GM12878 (cell line): ENCODE measurements around the gene ARHGAP27. TPM values are rescaled to one million over a fixed set of nuclear protein-coding genes. Genes with fewer than 3 reads are reported as not detected.

Source experiments
- BCL11A ChIP-seq: IDR thresholded peaks from 2 replicates; pipeline ENCODE4 v1.6.1; 2011; ENCODE audit warnings: low read depth, low read length
- BHLHE40 ChIP-seq, 2 experiments: fragments of 450-650 bp in 1 of 2; IDR thresholded peaks; 2 replicates each; pipeline ENCODE4 v1.6.1; 2011 to 2017; ENCODE audit warnings: low read depth in 2 of 2, borderline replicate concordance in 1 of 2, improper control_type of control experiment in 1 of 2, low read length in 1 of 2, mild to moderate bottlenecking in 1 of 2
- FOS ChIP-seq: IDR thresholded peaks from 3 replicates; pipeline ENCODE4 v1.6.1; 2011; ENCODE audit warnings: borderline replicate concordance; ENCODE audit not compliant: insufficient read length; ENCODE audit errors: extremely low read depth
- FOXK2 ChIP-seq: fragments of 450-650 bp; IDR thresholded peaks from 2 replicates; pipeline ENCODE4 v1.6.1; 2017; ENCODE audit warnings: mild to moderate bottlenecking, moderate library complexity
- GATAD2B ChIP-seq: fragments of 450-650 bp; conservative IDR thresholded peaks from 2 replicates; pipeline ENCODE4 v1.6.1; 2017; ENCODE audit warnings: low read depth, mild to moderate bottlenecking, moderate library complexity
- MXI1 ChIP-seq: fragments of 150-350 bp; IDR thresholded peaks from 2 replicates; pipeline ENCODE4 v1.6.1; 2011; ENCODE audit warnings: low read depth, mild to moderate bottlenecking, inconsistent platforms, low read length, improper control_type of control experiment
- POLR2A ChIP-seq: IDR thresholded peaks from 2 replicates; pipeline ENCODE4 v1.6.1; 2011; ENCODE audit warnings: low read depth, mild to moderate bottlenecking, low read length
- POLR2AphosphoS2 ChIP-seq: IDR thresholded peaks from 2 replicates; pipeline ENCODE4 v1.6.1; 2011; ENCODE audit warnings: low read depth, mild to moderate bottlenecking, low read length, improper control_type of control experiment, moderate library complexity
- POLR2AphosphoS5 ChIP-seq: IDR thresholded peaks from 2 replicates; pipeline ENCODE4 v1.6.1; 2011; ENCODE audit warnings: mild to moderate bottlenecking, low read length, inconsistent platforms
- RUNX3 ChIP-seq: IDR thresholded peaks from 2 replicates; pipeline ENCODE4 v1.6.1; 2012; ENCODE audit warnings: low read length, inconsistent platforms
- SP1 ChIP-seq: IDR thresholded peaks from one replicate; pipeline ENCODE4 v1.6.1; 2011; ENCODE audit warnings: low read depth, low read length
- TCF12 ChIP-seq: IDR thresholded peaks from 2 replicates; pipeline ENCODE4 v1.6.1; 2011; ENCODE audit warnings: low read depth, mild to moderate bottlenecking, low read length
- ZZZ3 ChIP-seq: IDR thresholded peaks from 2 replicates; pipeline ENCODE4 v1.6.1; 2011; ENCODE audit warnings: low read depth; ENCODE audit not compliant: control insufficient read depth, insufficient read length
- polyA plus RNA-seq, 11 experiments: library from polyadenylated mRNA; depleted of rRNA in 4 of 11; unstranded in 6 of 11; stranded (reverse) in 5 of 11; fragments of >200 nt; fragmentation: Nextera tagmentation in 4 of 11; fragmentation: Illumina TruSeq in 1 of 11; extraction: Ambion mirVana in 4 of 11; extraction: Trizol in 1 of 11; gene quantifications; 1 replicate in 1 of 11; 2 replicates in 10 of 11; pipeline versions ENCODE4 v1.2.1 to v1.2.3, GENCODE V29; 2011 to 2016; ENCODE audit warnings: inconsistent platforms in 2 of 11, missing spikeins in 2 of 11, low read depth in 1 of 11
- total RNA-seq, 4 experiments: library from RNA; depleted of rRNA in 3 of 4; stranded (reverse); fragments of >200 nt in 3 of 4; fragmentation: Illumina TruSeq in 1 of 4; extraction: Trizol in 1 of 4; gene quantifications; 2 replicates each; pipeline versions ENCODE4 v1.2.1 to v1.2.3, GENCODE V29; 2013 to 2021
- TF ChIP-seq, protein P1 (sequence below): fragments of 450-650 bp; IDR thresholded peaks from 2 replicates; pipeline ENCODE4 v1.6.1; 2017; ENCODE audit warnings: low read depth, mild to moderate bottlenecking, moderate library complexity
- TF ChIP-seq, protein P2 (sequence below): fragments of 450-650 bp; formaldehyde crosslinking; IDR thresholded peaks from 2 replicates; pipeline ENCODE4 v1.4.0; 2020; ENCODE audit warnings: mild to moderate bottlenecking, moderate library complexity
- TF ChIP-seq, protein P3 (sequence below): IDR thresholded peaks from 2 replicates; pipeline ENCODE4 v1.6.1; 2011; ENCODE audit warnings: mild to moderate bottlenecking, low read depth, low read length, moderate library complexity; ENCODE audit not compliant: insufficient replicate concordance
- TF ChIP-seq, protein P4 (sequence below): fragments of 450-650 bp; formaldehyde crosslinking; IDR thresholded peaks from 2 replicates; pipeline ENCODE4 v1.5.0; 2022; ENCODE audit warnings: mild to moderate bottlenecking, missing genetic modification characterization

ARHGAP27 gene
- total and polyA plus RNA-seq, 10 of the 15 experiments (the other 5 are each of a cell fraction or from before 2014, with no cell fraction given) = 0.64 to 45.7 (median 17.7) TPM

DNA sequence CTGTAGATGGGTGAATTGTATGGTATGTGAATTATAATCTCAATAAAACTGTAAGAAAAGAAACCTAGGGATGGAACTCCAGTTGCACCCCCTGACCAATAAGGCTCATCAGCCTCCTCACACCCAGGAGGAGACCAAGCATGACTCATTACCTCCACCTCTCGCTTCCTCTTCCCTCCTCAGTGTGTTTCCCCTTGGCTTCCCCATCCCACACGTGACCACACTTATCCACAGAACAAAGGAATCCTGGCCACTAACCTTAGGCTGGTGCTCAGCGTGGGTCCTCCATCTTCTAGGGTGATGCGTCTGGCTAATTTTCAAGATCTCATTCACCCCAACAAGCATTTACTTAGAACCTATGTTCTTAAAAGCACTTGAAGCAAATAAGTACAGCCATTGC is 79.6 kb downstream of the ARHGAP27 start (continued):
- TF ChIP-seq, protein P1, sequence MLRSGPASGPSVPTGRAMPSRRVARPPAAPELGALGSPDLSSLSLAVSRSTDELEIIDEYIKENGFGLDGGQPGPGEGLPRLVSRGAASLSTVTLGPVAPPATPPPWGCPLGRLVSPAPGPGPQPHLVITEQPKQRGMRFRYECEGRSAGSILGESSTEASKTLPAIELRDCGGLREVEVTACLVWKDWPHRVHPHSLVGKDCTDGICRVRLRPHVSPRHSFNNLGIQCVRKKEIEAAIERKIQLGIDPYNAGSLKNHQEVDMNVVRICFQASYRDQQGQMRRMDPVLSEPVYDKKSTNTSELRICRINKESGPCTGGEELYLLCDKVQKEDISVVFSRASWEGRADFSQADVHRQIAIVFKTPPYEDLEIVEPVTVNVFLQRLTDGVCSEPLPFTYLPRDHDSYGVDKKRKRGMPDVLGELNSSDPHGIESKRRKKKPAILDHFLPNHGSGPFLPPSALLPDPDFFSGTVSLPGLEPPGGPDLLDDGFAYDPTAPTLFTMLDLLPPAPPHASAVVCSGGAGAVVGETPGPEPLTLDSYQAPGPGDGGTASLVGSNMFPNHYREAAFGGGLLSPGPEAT = peak; percentile 82; the same call in 1 of the 2 replicates
- TF ChIP-seq, protein P2, sequence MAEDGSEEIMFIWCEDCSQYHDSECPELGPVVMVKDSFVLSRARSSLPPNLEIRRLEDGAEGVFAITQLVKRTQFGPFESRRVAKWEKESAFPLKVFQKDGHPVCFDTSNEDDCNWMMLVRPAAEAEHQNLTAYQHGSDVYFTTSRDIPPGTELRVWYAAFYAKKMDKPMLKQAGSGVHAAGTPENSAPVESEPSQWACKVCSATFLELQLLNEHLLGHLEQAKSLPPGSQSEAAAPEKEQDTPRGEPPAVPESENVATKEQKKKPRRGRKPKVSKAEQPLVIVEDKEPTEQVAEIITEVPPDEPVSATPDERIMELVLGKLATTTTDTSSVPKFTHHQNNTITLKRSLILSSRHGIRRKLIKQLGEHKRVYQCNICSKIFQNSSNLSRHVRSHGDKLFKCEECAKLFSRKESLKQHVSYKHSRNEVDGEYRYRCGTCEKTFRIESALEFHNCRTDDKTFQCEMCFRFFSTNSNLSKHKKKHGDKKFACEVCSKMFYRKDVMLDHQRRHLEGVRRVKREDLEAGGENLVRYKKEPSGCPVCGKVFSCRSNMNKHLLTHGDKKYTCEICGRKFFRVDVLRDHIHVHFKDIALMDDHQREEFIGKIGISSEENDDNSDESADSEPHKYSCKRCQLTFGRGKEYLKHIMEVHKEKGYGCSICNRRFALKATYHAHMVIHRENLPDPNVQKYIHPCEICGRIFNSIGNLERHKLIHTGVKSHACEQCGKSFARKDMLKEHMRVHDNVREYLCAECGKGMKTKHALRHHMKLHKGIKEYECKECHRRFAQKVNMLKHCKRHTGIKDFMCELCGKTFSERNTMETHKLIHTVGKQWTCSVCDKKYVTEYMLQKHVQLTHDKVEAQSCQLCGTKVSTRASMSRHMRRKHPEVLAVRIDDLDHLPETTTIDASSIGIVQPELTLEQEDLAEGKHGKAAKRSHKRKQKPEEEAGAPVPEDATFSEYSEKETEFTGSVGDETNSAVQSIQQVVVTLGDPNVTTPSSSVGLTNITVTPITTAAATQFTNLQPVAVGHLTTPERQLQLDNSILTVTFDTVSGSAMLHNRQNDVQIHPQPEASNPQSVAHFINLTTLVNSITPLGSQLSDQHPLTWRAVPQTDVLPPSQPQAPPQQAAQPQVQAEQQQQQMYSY (CRISPR knock-in tag) = no peak
- TF ChIP-seq BCL11A (peak; percentile 91), FOXK2 (no peak), GATAD2B (no peak), RUNX3 (peak; percentile 92), FOS (no peak), MXI1 (no peak), TCF12 (no peak), ZZZ3 (no peak), BHLHE40 (IDR thresholded peaks at IDR 0.05; ENCODE audit: borderline replicate concordance in 1 of 2, low read depth in 2 of 2, low read length in 1 of 2) (peak; percentile 92), POLR2AphosphoS2 (no peak), POLR2A (no peak), POLR2AphosphoS5 (no peak), SP1 (no peak)
- TF ChIP-seq, protein P3, sequence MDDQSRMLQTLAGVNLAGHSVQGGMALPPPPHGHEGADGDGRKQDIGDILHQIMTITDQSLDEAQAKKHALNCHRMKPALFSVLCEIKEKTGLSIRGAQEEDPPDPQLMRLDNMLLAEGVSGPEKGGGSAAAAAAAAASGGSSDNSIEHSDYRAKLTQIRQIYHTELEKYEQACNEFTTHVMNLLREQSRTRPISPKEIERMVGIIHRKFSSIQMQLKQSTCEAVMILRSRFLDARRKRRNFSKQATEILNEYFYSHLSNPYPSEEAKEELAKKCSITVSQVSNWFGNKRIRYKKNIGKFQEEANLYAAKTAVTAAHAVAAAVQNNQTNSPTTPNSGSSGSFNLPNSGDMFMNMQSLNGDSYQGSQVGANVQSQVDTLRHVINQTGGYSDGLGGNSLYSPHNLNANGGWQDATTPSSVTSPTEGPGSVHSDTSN = no peak
- TF ChIP-seq, protein P4, sequence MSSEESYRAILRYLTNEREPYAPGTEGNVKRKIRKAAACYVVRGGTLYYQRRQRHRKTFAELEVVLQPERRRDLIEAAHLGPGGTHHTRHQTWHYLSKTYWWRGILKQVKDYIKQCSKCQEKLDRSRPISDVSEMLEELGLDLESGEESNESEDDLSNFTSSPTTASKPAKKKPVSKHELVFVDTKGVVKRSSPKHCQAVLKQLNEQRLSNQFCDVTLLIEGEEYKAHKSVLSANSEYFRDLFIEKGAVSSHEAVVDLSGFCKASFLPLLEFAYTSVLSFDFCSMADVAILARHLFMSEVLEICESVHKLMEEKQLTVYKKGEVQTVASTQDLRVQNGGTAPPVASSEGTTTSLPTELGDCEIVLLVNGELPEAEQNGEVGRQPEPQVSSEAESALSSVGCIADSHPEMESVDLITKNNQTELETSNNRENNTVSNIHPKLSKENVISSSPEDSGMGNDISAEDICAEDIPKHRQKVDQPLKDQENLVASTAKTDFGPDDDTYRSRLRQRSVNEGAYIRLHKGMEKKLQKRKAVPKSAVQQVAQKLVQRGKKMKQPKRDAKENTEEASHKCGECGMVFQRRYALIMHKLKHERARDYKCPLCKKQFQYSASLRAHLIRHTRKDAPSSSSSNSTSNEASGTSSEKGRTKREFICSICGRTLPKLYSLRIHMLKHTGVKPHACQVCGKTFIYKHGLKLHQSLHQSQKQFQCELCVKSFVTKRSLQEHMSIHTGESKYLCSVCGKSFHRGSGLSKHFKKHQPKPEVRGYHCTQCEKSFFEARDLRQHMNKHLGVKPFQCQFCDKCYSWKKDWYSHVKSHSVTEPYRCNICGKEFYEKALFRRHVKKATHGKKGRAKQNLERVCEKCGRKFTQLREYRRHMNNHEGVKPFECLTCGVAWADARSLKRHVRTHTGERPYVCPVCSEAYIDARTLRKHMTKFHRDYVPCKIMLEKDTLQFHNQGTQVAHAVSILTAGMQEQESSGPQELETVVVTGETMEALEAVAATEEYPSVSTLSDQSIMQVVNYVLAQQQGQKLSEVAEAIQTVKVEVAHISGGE (CRISPR knock-in tag) = no peak
